Measurements from ENCODE around the gene SERPINI1.

DNA sequence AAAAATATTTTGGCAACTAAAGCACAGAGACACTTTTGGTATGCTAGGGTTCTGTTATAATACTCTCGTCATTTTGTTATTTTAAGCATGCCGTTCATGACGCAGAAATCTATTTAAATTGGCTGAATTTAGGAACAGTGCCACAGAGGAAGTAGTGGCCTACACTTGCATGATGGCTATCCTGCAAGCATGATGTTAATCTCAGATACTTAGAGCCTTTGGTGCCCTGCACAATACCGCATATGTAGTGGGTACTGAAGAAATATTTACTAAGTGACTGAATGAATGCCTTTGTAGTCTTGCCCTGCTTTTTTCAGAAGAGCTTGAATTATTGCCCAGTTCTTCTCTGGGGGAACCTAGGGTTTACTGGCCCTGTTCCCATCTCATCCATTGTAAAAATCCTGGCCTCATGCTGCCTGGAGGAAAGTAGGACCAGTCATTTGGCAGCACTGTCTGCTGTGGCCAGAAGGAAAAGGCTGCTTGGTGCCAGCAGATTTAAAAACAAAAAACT lies 79.0 kb downstream of the SERPINI1 start:
- TF ChIP-seq, protein P1, sequence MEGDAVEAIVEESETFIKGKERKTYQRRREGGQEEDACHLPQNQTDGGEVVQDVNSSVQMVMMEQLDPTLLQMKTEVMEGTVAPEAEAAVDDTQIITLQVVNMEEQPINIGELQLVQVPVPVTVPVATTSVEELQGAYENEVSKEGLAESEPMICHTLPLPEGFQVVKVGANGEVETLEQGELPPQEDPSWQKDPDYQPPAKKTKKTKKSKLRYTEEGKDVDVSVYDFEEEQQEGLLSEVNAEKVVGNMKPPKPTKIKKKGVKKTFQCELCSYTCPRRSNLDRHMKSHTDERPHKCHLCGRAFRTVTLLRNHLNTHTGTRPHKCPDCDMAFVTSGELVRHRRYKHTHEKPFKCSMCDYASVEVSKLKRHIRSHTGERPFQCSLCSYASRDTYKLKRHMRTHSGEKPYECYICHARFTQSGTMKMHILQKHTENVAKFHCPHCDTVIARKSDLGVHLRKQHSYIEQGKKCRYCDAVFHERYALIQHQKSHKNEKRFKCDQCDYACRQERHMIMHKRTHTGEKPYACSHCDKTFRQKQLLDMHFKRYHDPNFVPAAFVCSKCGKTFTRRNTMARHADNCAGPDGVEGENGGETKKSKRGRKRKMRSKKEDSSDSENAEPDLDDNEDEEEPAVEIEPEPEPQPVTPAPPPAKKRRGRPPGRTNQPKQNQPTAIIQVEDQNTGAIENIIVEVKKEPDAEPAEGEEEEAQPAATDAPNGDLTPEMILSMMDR (IDR thresholded peaks at IDR 0.05), result no peak
- no peak for TF ChIP-seq POLR2A (IDR thresholded peaks at IDR 0.05)

Measured in testis (tissue), 2 donors.